ENCODE measurements around the gene BDP1.
A peak's percentile ranks its signal among the peaks of the same experiment; 100 is the strongest.
"Not testable (repeated sequence)": the region's sequence is repeated elsewhere in the genome, so short reads cannot be mapped to it uniquely, and the experiment has no call there.

The BDP1 gene

GRCh38 chr5:71445015-71445414, 10.4 kb upstream of the BDP1 start:
- H3K4me3 Mint-ChIP-seq, result peak overlapping the region; percentile 83
- not testable (repeated sequence) for H3K36me3 Mint-ChIP-seq (ENCODE audit: low read depth); DNase-seq; H3K9me3 Mint-ChIP-seq; H3K27ac Mint-ChIP-seq
- H3K27me3 Mint-ChIP-seq (ENCODE audit: low read depth, poor library complexity), result peaks cover 27% of the 10 kb centered on the region
- peaks cover 10% of the 10 kb centered on the region for H3K4me1 Mint-ChIP-seq

- H3K27ac Mint-ChIP-seq; H3K9me3 Mint-ChIP-seq; DNase-seq; H3K36me3 Mint-ChIP-seq (ENCODE audit: low read depth): not testable (repeated sequence)
- Mint-ChIP-seq H3K27me3 (ENCODE audit: low read depth, poor library complexity) (peaks cover 29% of the 10 kb centered on the region), H3K4me3 (peak overlapping the region; percentile 83), H3K4me1 (peaks cover 10% of the 10 kb centered on the region)
Observed at GRCh38 chr5:71445523-71446152, 9.8 kb upstream of the BDP1 start.

- peak overlapping the region; percentile 83 for H3K4me3 Mint-ChIP-seq
- not testable (repeated sequence) for DNase-seq; H3K9me3 Mint-ChIP-seq; H3K27ac Mint-ChIP-seq; H3K36me3 Mint-ChIP-seq (ENCODE audit: low read depth)
- peaks cover 38% of the 10 kb centered on the region for H3K27me3 Mint-ChIP-seq (ENCODE audit: low read depth, poor library complexity)
- H3K4me1 Mint-ChIP-seq, result peaks cover 10% of the 10 kb centered on the region
Observed at GRCh38 chr5:71446540-71447216, 8.8 kb upstream of the BDP1 start.

GRCh38 chr5:71447218-71447808, 8.1 kb upstream of the BDP1 start:
- DNase-seq, result peak; percentile 55
- H3K4me1 Mint-ChIP-seq, result peaks cover 10% of the 10 kb centered on the region

GRCh38 chr5:71452876-71453275, 2.6 kb upstream of the BDP1 start:
- H3K36me3 Mint-ChIP-seq (ENCODE audit: low read depth), result no peaks in the 10 kb centered on the region

More at GRCh38 chr5:71447218-71447808, 8.1 kb upstream of the BDP1 start:
- H3K27me3 Mint-ChIP-seq (ENCODE audit: low read depth, poor library complexity), result peaks cover 43% of the 10 kb centered on the region
- peak; percentile 35 for TF ChIP-seq CTCF (IDR thresholded peaks at IDR 0.05)
- not testable (repeated sequence) for H3K4me3 Mint-ChIP-seq; H3K36me3 Mint-ChIP-seq (ENCODE audit: low read depth); H3K9me3 Mint-ChIP-seq; H3K27ac Mint-ChIP-seq

GRCh38 chr5:71454913-71455312, 538 bp upstream of the BDP1 start:
- H3K9me3 Mint-ChIP-seq, result no peaks in the 10 kb centered on the region
- H3K27ac Mint-ChIP-seq, result peak overlapping the region; percentile 99

More at GRCh38 chr5:71452876-71453275, 2.6 kb upstream of the BDP1 start:
- no peak overlapping the region for H3K4me3 Mint-ChIP-seq
- H3K27ac Mint-ChIP-seq, result no peak overlapping the region
- no peak for DNase-seq
- no peak for TF ChIP-seq CTCF (IDR thresholded peaks at IDR 0.05)
- no peaks in the 10 kb centered on the region for H3K9me3 Mint-ChIP-seq
- H3K27me3 Mint-ChIP-seq (ENCODE audit: low read depth, poor library complexity), result peaks cover 43% of the 10 kb centered on the region
- H3K4me1 Mint-ChIP-seq, result peaks cover 27% of the 10 kb centered on the region

More at GRCh38 chr5:71454913-71455312, 538 bp upstream of the BDP1 start:
- peaks cover 29% of the 10 kb centered on the region for H3K4me1 Mint-ChIP-seq
- no peak for TF ChIP-seq CTCF (IDR thresholded peaks at IDR 0.05)
- H3K36me3 Mint-ChIP-seq (ENCODE audit: low read depth), result peaks cover 14% of the 10 kb centered on the region
- peaks cover 33% of the 10 kb centered on the region for H3K27me3 Mint-ChIP-seq (ENCODE audit: low read depth, poor library complexity)
- no peak for DNase-seq
- H3K4me3 Mint-ChIP-seq, result peak overlapping the region; percentile 98
